Activated T-helper 1 cell treated with anti-CD3 and anti-CD28 coated beads, Interleukin-12 subunit alpha, Interleukin-12 subunit beta, Interleukin-2, Interleukin-4 antibody, amounts not matched to agents 30 ng/mL and 10 ng/mL and 1 ng/mL, durations not matched to agents 14 hours and 24 hours and 36 hours (primary cell): ENCODE measurements around the gene NOL4L. TPM values are rescaled to one million over a fixed set of nuclear protein-coding genes. Genes with fewer than 3 reads are reported as not detected.

Source experiments
- DNase-seq: peaks from one replicate; pipeline ENCODE4 v3.0.0; 2021; ENCODE audit warnings: low spot score
- H3K27ac Mint-ChIP-seq: one replicate; pipeline ENCODE4 v1.8.0; 2021; ENCODE audit warnings: mild to moderate bottlenecking, mixed read lengths
- H3K27me3 Mint-ChIP-seq: one replicate; pipeline ENCODE4 v1.8.0; 2022; ENCODE audit warnings: mild to moderate bottlenecking, moderate library complexity, mixed read lengths; ENCODE audit not compliant: insufficient read depth
- H3K36me3 Mint-ChIP-seq: one replicate; pipeline ENCODE4 v1.8.0; 2021; ENCODE audit warnings: low read depth, mixed read lengths
- H3K4me1 Mint-ChIP-seq: one replicate; pipeline ENCODE4 v1.8.0; 2021; ENCODE audit warnings: low read depth, mixed read lengths
- H3K4me3 Mint-ChIP-seq: one replicate; pipeline ENCODE4 v1.8.0; 2021; ENCODE audit warnings: mild to moderate bottlenecking, moderate library complexity, mixed read lengths
- H3K9me3 Mint-ChIP-seq: one replicate; pipeline ENCODE4 v1.8.0; 2021; ENCODE audit warnings: mixed read lengths
- intact Hi-C: fragments of 100-400 bp; cut with micrococcal nuclease; formaldehyde crosslinking; loops from one replicate; pipeline ENCODE4 v1.15.1; 2024
- total RNA-seq: library from RNA; stranded (reverse); gene quantifications from 2 replicates; pipeline ENCODE4 v1.2.3, GENCODE V29; 2022

NOL4L gene
- total RNA-seq, 1 donor from 2014 or later: 14.3 TPM

DNA sequence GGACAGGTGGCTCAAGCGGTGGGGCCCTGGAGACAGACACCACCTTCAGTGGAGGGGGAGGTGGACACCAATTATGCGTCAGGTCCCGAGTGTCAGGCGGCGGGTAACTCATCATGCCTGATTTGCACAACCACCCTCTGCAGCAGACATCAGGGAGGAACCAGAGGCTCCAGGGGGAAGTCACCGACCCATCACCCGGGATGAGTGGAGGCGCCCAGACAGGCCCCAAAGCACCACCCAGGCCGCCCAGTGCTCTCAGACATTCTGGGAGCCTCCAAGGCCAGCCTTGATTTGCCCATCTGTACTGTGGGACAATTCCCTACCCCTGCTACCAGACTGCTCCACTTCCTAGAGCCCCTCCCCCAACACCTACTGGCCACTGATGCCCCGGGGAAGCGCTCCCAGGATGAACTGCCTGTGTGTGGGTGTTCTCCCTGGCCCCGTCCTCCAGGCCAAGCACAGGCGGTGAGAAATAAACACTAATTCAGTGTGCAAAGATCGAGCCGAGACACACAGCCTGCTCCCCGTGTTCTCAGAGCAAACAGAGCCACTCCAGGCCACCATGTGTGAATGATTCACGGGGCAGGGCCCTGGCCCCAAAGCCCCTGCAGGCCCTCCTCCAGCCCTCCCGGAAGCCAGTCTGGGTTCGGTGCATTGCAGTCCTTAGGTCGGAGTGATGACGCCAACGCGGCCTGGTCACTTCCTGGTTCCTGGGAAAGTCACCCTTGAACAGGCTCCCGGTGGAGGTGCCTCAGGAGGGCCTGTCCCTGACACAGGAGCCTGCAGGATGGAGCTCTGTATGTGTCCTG, 119.8 kb downstream of the NOL4L start:
- H3K27me3 Mint-ChIP-seq: no peaks in the 10 kb centered on the region
- H3K4me3 Mint-ChIP-seq: no peak overlapping the region
- no peak for DNase-seq
- no peaks in the 10 kb centered on the region for H3K36me3 Mint-ChIP-seq
- intact Hi-C loops: no loop called here
- no peak overlapping the region for H3K27ac Mint-ChIP-seq
- H3K9me3 Mint-ChIP-seq: no peaks in the 10 kb centered on the region
- no peaks in the 10 kb centered on the region for H3K4me1 Mint-ChIP-seq

DNA sequence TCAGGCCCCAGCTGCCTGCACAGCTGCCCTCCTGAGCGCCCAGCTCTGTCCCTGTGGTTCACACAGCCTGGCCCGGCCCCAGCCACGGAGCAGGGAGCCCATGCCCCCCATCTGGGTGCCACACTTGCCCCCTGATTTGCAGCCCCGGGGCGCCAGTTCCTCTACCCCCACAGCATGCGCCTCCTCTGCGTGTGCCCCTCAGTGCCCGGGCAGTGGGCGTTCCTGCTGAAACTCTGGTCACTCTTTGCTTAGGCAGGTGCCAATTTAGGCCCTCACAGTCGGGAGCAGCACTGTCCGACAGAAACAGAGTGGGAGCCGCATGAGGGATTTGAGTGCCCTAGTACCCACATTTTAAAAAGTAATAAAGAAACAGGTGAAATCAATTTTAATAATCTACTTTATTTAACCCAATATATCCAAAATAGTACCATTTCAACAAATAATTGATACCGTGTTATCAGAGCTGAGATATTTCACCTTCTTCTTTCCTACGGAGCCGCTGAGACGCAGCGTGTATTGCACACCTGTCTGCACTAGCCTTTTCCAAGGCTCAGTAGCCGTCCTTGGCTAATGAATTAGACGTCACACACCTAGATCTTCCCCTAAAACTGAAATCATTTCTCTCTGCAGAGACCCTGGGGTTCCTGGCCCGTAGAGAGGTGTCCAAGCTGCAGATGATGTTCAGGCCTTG, 120.6 kb downstream of the NOL4L start:
- no peaks in the 10 kb centered on the region for H3K9me3 Mint-ChIP-seq
- no peak overlapping the region for H3K27ac Mint-ChIP-seq
- H3K4me3 Mint-ChIP-seq: no peak overlapping the region
- no peaks in the 10 kb centered on the region for H3K27me3 Mint-ChIP-seq
- no peaks in the 10 kb centered on the region for H3K36me3 Mint-ChIP-seq
- no peak for DNase-seq
- intact Hi-C loops: no loop called here
- no peaks in the 10 kb centered on the region for H3K4me1 Mint-ChIP-seq

GRCh38 chr20:32463642-32464400, 121.3 kb downstream of the NOL4L start:
- no peak for DNase-seq
- H3K27me3 Mint-ChIP-seq: no peaks in the 10 kb centered on the region
- intact Hi-C loops: no loop called here
- H3K9me3 Mint-ChIP-seq: no peaks in the 10 kb centered on the region
- H3K27ac Mint-ChIP-seq: no peak overlapping the region
- H3K4me3 Mint-ChIP-seq: no peak overlapping the region
- H3K4me1 Mint-ChIP-seq: no peaks in the 10 kb centered on the region
- H3K36me3 Mint-ChIP-seq: no peaks in the 10 kb centered on the region

- DNase-seq: no peak
- intact Hi-C loops: no loop called here
- Mint-ChIP-seq H3K4me1 (no peaks in the 10 kb centered on the region), H3K4me3 (no peak overlapping the region), H3K36me3 (no peaks in the 10 kb centered on the region), H3K27ac (no peak overlapping the region), H3K27me3 (no peaks in the 10 kb centered on the region), H3K9me3 (no peaks in the 10 kb centered on the region)
Observed at GRCh38 chr20:32462900-32463641, 122.1 kb downstream of the NOL4L start.

- intact Hi-C loops: no loop called here
- H3K27ac Mint-ChIP-seq: no peak overlapping the region
- H3K4me3 Mint-ChIP-seq: no peak overlapping the region
- no peaks in the 10 kb centered on the region for H3K4me1 Mint-ChIP-seq
- DNase-seq: no peak
- H3K36me3 Mint-ChIP-seq: no peaks in the 10 kb centered on the region
- no peaks in the 10 kb centered on the region for H3K9me3 Mint-ChIP-seq
- H3K27me3 Mint-ChIP-seq: no peaks in the 10 kb centered on the region
Observed at GRCh38 chr20:32461836-32462600, 123.1 kb downstream of the NOL4L start.

GRCh38 chr20:32460683-32461320, 124.3 kb downstream of the NOL4L start:
- no peaks in the 10 kb centered on the region for H3K4me1 Mint-ChIP-seq
- no peaks in the 10 kb centered on the region for H3K36me3 Mint-ChIP-seq
- H3K27ac Mint-ChIP-seq: no peak overlapping the region
- H3K4me3 Mint-ChIP-seq: no peak overlapping the region
- H3K9me3 Mint-ChIP-seq: no peaks in the 10 kb centered on the region
- intact Hi-C loops: no loop called here
- H3K27me3 Mint-ChIP-seq: no peaks in the 10 kb centered on the region
- no peak for DNase-seq

DNA sequence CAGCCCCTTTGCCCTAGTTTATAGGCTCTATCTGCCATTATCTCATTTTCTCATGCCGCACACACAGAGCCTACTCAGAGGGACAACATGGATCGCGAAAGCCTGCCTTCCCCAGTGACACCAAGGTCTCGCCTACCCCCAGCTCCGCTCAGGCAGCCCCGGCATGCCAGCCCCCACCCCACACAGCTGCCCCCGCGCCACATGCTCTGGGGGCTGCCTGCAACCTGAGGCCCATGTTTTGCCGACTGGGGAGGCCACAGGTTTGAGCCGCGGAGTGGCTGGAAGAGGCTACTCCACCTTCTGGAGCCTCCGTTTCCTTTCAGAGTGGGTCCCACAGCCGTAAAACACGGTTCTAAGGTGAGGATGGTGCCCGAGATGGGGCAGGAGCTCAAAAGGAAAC, 124.9 kb downstream of the NOL4L start:
- no peak for DNase-seq
- intact Hi-C loops: no loop called here
- Mint-ChIP-seq H3K27ac (no peak overlapping the region), H3K4me1 (no peaks in the 10 kb centered on the region), H3K27me3 (no peaks in the 10 kb centered on the region), H3K9me3 (no peaks in the 10 kb centered on the region), H3K36me3 (no peaks in the 10 kb centered on the region), H3K4me3 (no peak overlapping the region)

GRCh38 chr20:32458837-32459220, 126.3 kb downstream of the NOL4L start:
- H3K27me3 Mint-ChIP-seq: no peaks in the 10 kb centered on the region
- H3K4me3 Mint-ChIP-seq: no peak overlapping the region
- H3K4me1 Mint-ChIP-seq: no peaks in the 10 kb centered on the region
- intact Hi-C loops: no loop called here
- DNase-seq: no peak
- H3K36me3 Mint-ChIP-seq: no peaks in the 10 kb centered on the region
- H3K9me3 Mint-ChIP-seq: no peaks in the 10 kb centered on the region
- H3K27ac Mint-ChIP-seq: no peak overlapping the region

- Mint-ChIP-seq H3K36me3 (no peaks in the 10 kb centered on the region), H3K27ac (no peak overlapping the region), H3K4me1 (no peaks in the 10 kb centered on the region), H3K27me3 (no peaks in the 10 kb centered on the region), H3K9me3 (no peaks in the 10 kb centered on the region), H3K4me3 (no peak overlapping the region)
- DNase-seq: no peak
- intact Hi-C loops: no loop called here
Observed at GRCh38 chr20:32458061-32458836, 126.9 kb downstream of the NOL4L start.

DNA sequence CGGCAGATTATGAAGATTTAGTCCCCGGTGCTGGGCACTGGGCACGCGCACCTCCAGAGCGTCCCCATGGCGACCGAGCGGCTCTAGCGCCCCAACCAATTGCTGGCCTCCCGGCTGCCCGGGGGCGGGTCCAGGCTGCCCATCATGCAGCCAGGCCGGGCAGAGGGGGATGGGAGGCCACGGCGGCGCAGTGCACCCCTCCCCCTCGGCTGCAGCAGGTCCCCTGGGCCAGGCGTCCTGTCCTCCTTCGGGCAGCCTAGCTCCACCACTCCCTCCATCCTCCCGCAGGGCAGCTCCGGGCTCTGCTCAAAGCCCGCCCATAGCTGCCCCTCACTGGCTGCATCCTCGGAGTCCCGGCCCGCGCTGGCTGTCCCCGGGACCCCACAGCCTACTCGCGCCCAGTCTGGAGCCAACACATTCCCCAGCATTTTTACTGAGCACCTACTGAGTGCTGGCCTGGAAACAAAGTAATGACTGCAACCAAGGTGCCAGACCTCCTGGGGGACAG, 127.6 kb downstream of the NOL4L start:
- Mint-ChIP-seq H3K27me3 (no peaks in the 10 kb centered on the region), H3K27ac (no peak overlapping the region), H3K36me3 (no peaks in the 10 kb centered on the region), H3K4me3 (no peak overlapping the region), H3K9me3 (no peaks in the 10 kb centered on the region), H3K4me1 (no peaks in the 10 kb centered on the region)
- no peak for DNase-seq
- intact Hi-C loops: no loop called here

- intact Hi-C loops: no loop called here
- H3K9me3 Mint-ChIP-seq: no peaks in the 10 kb centered on the region
- no peak overlapping the region for H3K27ac Mint-ChIP-seq
- DNase-seq: no peak
- H3K36me3 Mint-ChIP-seq: no peaks in the 10 kb centered on the region
- no peaks in the 10 kb centered on the region for H3K27me3 Mint-ChIP-seq
- H3K4me1 Mint-ChIP-seq: no peaks in the 10 kb centered on the region
- no peak overlapping the region for H3K4me3 Mint-ChIP-seq
Observed at GRCh38 chr20:32456869-32457478, 128.2 kb downstream of the NOL4L start.
